Activated B cell treated with CpG ODN at 0.5 μM for 24 hours (primary cell): ENCODE measurements around the gene CACNA1I. TPM values are rescaled to one million over a fixed set of nuclear protein-coding genes. Genes with fewer than 3 reads are reported as not detected.

Experiments
- ATAC-seq: fragments of 200-7000 bp; cut with Tn5 transposase; one replicate; pipeline ENCODE4 v1.10.0; 2021; ENCODE audit warnings: low read depth, mild to moderate bottlenecking, moderate library complexity
- CTCF ChIA-PET: fragments of 350-600 bp; sonication (Branson Sonifier 250); formaldehyde crosslinking; loops from one replicate; lab custom pipeline; 2021; ENCODE audit warnings: antibody characterized with exemption; lab: Charles Lee
- POLR2A ChIA-PET: fragments of 350-600 bp; sonication (Branson Sonifier 250); formaldehyde crosslinking; loops from one replicate; lab custom pipeline; 2021; ENCODE audit warnings: antibody characterized with exemption; lab: Charles Lee
- DNase-seq: peaks from one replicate; pipeline ENCODE4 v3.0.0; 2022
- H3K27ac Mint-ChIP-seq: one replicate; pipeline ENCODE4 v1.8.0; 2020; ENCODE audit warnings: mixed read lengths
- H3K27me3 Mint-ChIP-seq: one replicate; pipeline ENCODE4 v1.8.0; 2021; ENCODE audit warnings: mixed read lengths
- H3K36me3 Mint-ChIP-seq: one replicate; pipeline ENCODE4 v1.8.0; 2021; ENCODE audit warnings: low read depth, mixed read lengths
- H3K4me1 Mint-ChIP-seq: one replicate; pipeline ENCODE4 v1.8.0; 2021; ENCODE audit warnings: mixed read lengths
- H3K4me3 Mint-ChIP-seq: one replicate; pipeline ENCODE4 v1.8.0; 2020; ENCODE audit warnings: mild to moderate bottlenecking, mixed read lengths
- H3K9me3 Mint-ChIP-seq: one replicate; pipeline ENCODE4 v1.8.0; 2020; ENCODE audit warnings: mixed read lengths
- CTCF ChIP-seq: fragments of 200-600 bp; IDR thresholded peaks from one replicate; pipeline ENCODE4 v1.8.0; 2022; ENCODE audit warnings: antibody characterized with exemption, mild to moderate bottlenecking
- intact Hi-C: fragments of 100-400 bp; cut with micrococcal nuclease; formaldehyde crosslinking; loops from one replicate; pipeline ENCODE4 v1.15.1; 2024
- total RNA-seq: library from RNA; stranded (reverse); gene quantifications from 2 replicates; pipeline ENCODE4 v1.2.3, GENCODE V29; 2022

Gene CACNA1I
- total RNA-seq, 1 donor from 2014 or later = not detected

GRCh38 chr22:39722501-39722900 is 151.9 kb downstream of the CACNA1I start:
- DNase-seq (no peak), ATAC-seq (no peak)
- intact Hi-C loops = no loop called here
- Mint-ChIP-seq H3K27me3 (peaks cover 7% of the 10 kb centered on the region), H3K9me3 (no peaks in the 10 kb centered on the region), H3K36me3 (no peaks in the 10 kb centered on the region), H3K4me1 (no peaks in the 10 kb centered on the region), H3K27ac (no peak overlapping the region), H3K4me3 (no peak overlapping the region)
- ChIA-PET CTCF (no interaction called here), POLR2A (no interaction called here)
- TF ChIP-seq CTCF = no peak

- DNase-seq (no peak), ATAC-seq (no peak)
- Mint-ChIP-seq H3K27ac (no peak overlapping the region), H3K36me3 (no peaks in the 10 kb centered on the region), H3K4me1 (no peaks in the 10 kb centered on the region), H3K9me3 (no peaks in the 10 kb centered on the region), H3K4me3 (no peak overlapping the region), H3K27me3 (peaks cover 7% of the 10 kb centered on the region)
- intact Hi-C loops = no loop called here
- TF ChIP-seq CTCF = no peak
- ChIA-PET CTCF (no interaction called here), POLR2A (no interaction called here)
Observed at GRCh38 chr22:39723463-39723862, 152.9 kb downstream of the CACNA1I start.

- intact Hi-C loops = no loop called here
- Mint-ChIP-seq H3K9me3 (no peaks in the 10 kb centered on the region), H3K36me3 (no peaks in the 10 kb centered on the region), H3K27me3 (peaks cover 7% of the 10 kb centered on the region), H3K27ac (no peak overlapping the region), H3K4me1 (no peaks in the 10 kb centered on the region), H3K4me3 (no peak overlapping the region)
- POLR2A ChIA-PET = no interaction called here
- ATAC-seq (no peak), DNase-seq (no peak)
- CTCF ChIA-PET = no interaction called here
- no peak for TF ChIP-seq CTCF
Observed at GRCh38 chr22:39723899-39724351, 153.4 kb downstream of the CACNA1I start.

- intact Hi-C loops = no loop called here
- DNase-seq = no peak
- H3K27me3 Mint-ChIP-seq = peaks cover 7% of the 10 kb centered on the region
- POLR2A ChIA-PET = no interaction called here
- CTCF ChIA-PET = no interaction called here
- no peak for ATAC-seq
- no peak overlapping the region for H3K4me3 Mint-ChIP-seq
- no peak overlapping the region for H3K27ac Mint-ChIP-seq
- no peaks in the 10 kb centered on the region for H3K4me1 Mint-ChIP-seq
- no peaks in the 10 kb centered on the region for H3K36me3 Mint-ChIP-seq
- no peak for TF ChIP-seq CTCF
- no peaks in the 10 kb centered on the region for H3K9me3 Mint-ChIP-seq
Observed at GRCh38 chr22:39724390-39724789, 153.8 kb downstream of the CACNA1I start.

GRCh38 chr22:39724857-39725256 is 154.3 kb downstream of the CACNA1I start:
- ChIA-PET POLR2A (no interaction called here), CTCF (no interaction called here)
- Mint-ChIP-seq H3K4me1 (no peaks in the 10 kb centered on the region), H3K27me3 (peaks cover 7% of the 10 kb centered on the region), H3K4me3 (no peak overlapping the region), H3K27ac (no peak overlapping the region), H3K36me3 (no peaks in the 10 kb centered on the region), H3K9me3 (no peaks in the 10 kb centered on the region)
- intact Hi-C loops = no loop called here
- DNase-seq = no peak
- no peak for ATAC-seq
- no peak for TF ChIP-seq CTCF
